Measurements from ENCODE around the gene SGIP1. TPM values are rescaled to one million over a fixed set of nuclear protein-coding genes. Genes with fewer than 3 reads are reported as not detected.
A peak's percentile ranks its signal among the peaks of the same experiment; 100 is the strongest.

Gene SGIP1
- total and polyA plus RNA-seq, 2 experiments from 2014 or later: 4.0 to 7.7 TPM

DNA sequence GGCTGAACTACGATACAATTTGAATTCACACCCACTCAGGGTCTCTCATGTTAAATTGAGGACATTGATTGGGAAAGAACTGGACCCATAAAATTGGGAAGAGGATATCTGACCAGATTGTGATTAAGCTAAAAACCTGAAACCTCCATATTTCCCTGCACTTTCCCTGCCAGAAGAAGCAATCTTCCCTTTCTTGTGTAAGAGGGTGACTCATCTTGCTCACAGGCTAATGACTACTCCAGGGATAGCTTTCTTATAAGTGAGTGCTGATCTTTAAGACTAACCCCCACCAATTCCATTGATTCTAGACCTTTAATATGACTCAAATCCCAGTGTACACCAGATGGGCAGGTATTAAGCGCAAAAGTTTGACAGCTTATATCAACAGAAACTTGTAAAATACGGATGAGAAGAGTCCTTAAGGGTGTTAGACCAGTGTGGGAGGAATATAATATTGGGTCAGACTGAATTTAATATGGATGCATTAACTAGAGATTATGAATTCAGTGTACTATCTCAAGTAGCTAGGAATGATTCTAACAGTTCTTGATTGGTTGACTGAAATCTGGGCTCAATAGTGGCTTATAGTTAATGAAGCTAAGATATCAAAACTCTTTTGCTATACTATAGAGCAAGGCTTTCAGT lies 12.1 kb upstream of the SGIP1 start:
- H3K4me3 ChIP-seq: 0 out of 2 replicates have a peak overlapping the region, but pooled peaks have one; percentile 12
- H3K27me3 ChIP-seq (replicated peaks; ENCODE audit: insufficient read depth): no peaks in the 10 kb centered on the region
- no peaks in the 10 kb centered on the region for H3K9me2 ChIP-seq (ENCODE audit: insufficient read depth)
- no peaks in the 10 kb centered on the region for H3K36me3 ChIP-seq (ENCODE audit: low read depth)
- peaks cover 11% of the 10 kb centered on the region for H3K4me1 ChIP-seq (ENCODE audit: insufficient read depth)
- no peaks in the 10 kb centered on the region for H3K9me3 ChIP-seq (ENCODE audit: low read depth)
- no peak overlapping the region for H2AFZ ChIP-seq
- H3K4me2 ChIP-seq (ENCODE audit: unreplicated experiment): peak overlapping the region; percentile 29
- WGBS, 2 experiments (ENCODE audit: low coverage in 1 of 2, low lambda C conversion rate in 2 of 2, missing lambda C conversion rate in 2 of 2): 28 to 37% methylated on average over 3 of the region's 3 CpGs
- no peaks in the 10 kb centered on the region for H4K20me1 ChIP-seq (ENCODE audit: insufficient read depth)
- DNase-seq: peak; percentile 93
- TF ChIP-seq EZH2 (IDR thresholded peaks at IDR 0.05; ENCODE audit: insufficient read depth, poor library complexity, severe bottlenecking): no peak
- TF ChIP-seq EZH2phosphoT487 (IDR thresholded peaks at IDR 0.05; ENCODE audit: insufficient read depth, low read depth): no peak
- peak overlapping the region; percentile 19 for H3K27ac ChIP-seq
- in situ Hi-C loops (cut with MboI): no loop called here
- no peak overlapping the region for H3K9ac ChIP-seq
- H3K79me2 ChIP-seq (ENCODE audit: insufficient read depth): no peaks in the 10 kb centered on the region
- H3F3A ChIP-seq (ENCODE audit: insufficient read depth): peaks cover 20% of the 10 kb centered on the region

- Histone ChIP-seq H3K9me2 (ENCODE audit: insufficient read depth) (no peaks in the 10 kb centered on the region), H3K4me1 (ENCODE audit: insufficient read depth) (peaks cover 17% of the 10 kb centered on the region), H3K79me2 (ENCODE audit: insufficient read depth) (no peaks in the 10 kb centered on the region), H3K9me3 (ENCODE audit: low read depth) (no peaks in the 10 kb centered on the region), H4K20me1 (ENCODE audit: insufficient read depth) (no peaks in the 10 kb centered on the region), H3K9ac (no peak overlapping the region), H3K27me3 (replicated peaks; ENCODE audit: insufficient read depth) (no peaks in the 10 kb centered on the region), H3F3A (ENCODE audit: insufficient read depth) (peaks cover 20% of the 10 kb centered on the region), H3K27ac (no peak overlapping the region), H3K4me3 (no peak overlapping the region), H3K36me3 (ENCODE audit: low read depth) (no peaks in the 10 kb centered on the region), H3K4me2 (ENCODE audit: unreplicated experiment) (no peak overlapping the region), H2AFZ (no peak overlapping the region)
- TF ChIP-seq EZH2 (IDR thresholded peaks at IDR 0.05; ENCODE audit: insufficient read depth, poor library complexity, severe bottlenecking) (no peak), EZH2phosphoT487 (IDR thresholded peaks at IDR 0.05; ENCODE audit: insufficient read depth, low read depth) (no peak)
- in situ Hi-C loops (cut with MboI): no loop called here
- no peak for DNase-seq
Observed at GRCh38 chr1:66523562-66523961, 10.4 kb upstream of the SGIP1 start.

GRCh38 chr1:66525086-66525485 lies 8.9 kb upstream of the SGIP1 start:
- in situ Hi-C loops (cut with MboI): no loop called here
- H3F3A ChIP-seq (ENCODE audit: insufficient read depth): peaks cover 20% of the 10 kb centered on the region

DNA sequence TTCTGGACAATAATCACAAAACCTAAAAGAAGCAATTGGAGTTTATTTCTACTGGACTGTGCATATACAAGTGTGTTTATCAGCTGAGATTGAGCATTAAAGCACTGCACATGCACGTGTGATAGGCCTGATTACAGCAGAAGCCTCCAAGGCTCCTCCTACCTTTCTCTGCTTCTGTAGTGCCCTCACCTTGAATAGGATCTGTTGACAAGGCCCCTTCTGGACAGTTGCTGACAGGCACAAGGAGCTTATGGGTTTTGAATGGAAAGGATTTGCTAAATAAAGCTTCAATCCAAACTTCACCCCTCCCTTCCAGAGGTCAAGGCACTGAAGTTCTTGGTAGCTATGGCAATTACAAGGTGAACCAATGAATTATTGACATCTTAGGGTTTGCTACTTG lies 7.9 kb upstream of the SGIP1 start:
- Histone ChIP-seq H3K27ac (no peak overlapping the region), H3F3A (ENCODE audit: insufficient read depth) (peaks cover 14% of the 10 kb centered on the region), H3K4me1 (ENCODE audit: insufficient read depth) (peaks cover 17% of the 10 kb centered on the region), H3K79me2 (ENCODE audit: insufficient read depth) (no peaks in the 10 kb centered on the region), H2AFZ (no peak overlapping the region), H3K4me2 (ENCODE audit: unreplicated experiment) (no peak overlapping the region), H3K9me2 (ENCODE audit: insufficient read depth) (no peaks in the 10 kb centered on the region), H3K4me3 (no peak overlapping the region), H4K20me1 (ENCODE audit: insufficient read depth) (no peaks in the 10 kb centered on the region), H3K36me3 (ENCODE audit: low read depth) (no peaks in the 10 kb centered on the region), H3K9me3 (ENCODE audit: low read depth) (no peaks in the 10 kb centered on the region), H3K9ac (no peak overlapping the region), H3K27me3 (replicated peaks; ENCODE audit: insufficient read depth) (no peaks in the 10 kb centered on the region)
- in situ Hi-C loops (cut with MboI): no loop called here
- no peak for DNase-seq
- 60 to 74% methylated on average over 1 of the region's 1 CpG for WGBS, 2 experiments (ENCODE audit: low coverage in 1 of 2, low lambda C conversion rate in 2 of 2, missing lambda C conversion rate in 2 of 2)
- TF ChIP-seq EZH2phosphoT487 (IDR thresholded peaks at IDR 0.05; ENCODE audit: insufficient read depth, low read depth): no peak
- no peak for TF ChIP-seq EZH2 (IDR thresholded peaks at IDR 0.05; ENCODE audit: insufficient read depth, poor library complexity, severe bottlenecking)

More at GRCh38 chr1:66525086-66525485, 8.9 kb upstream of the SGIP1 start:
- Histone ChIP-seq H3K4me3 (no peak overlapping the region), H3K4me2 (ENCODE audit: unreplicated experiment) (no peak overlapping the region), H3K9ac (no peak overlapping the region), H3K9me2 (ENCODE audit: insufficient read depth) (no peaks in the 10 kb centered on the region), H3K27ac (no peak overlapping the region), H3K79me2 (ENCODE audit: insufficient read depth) (no peaks in the 10 kb centered on the region), H3K4me1 (ENCODE audit: insufficient read depth) (peaks cover 17% of the 10 kb centered on the region), H3K9me3 (ENCODE audit: low read depth) (no peaks in the 10 kb centered on the region), H4K20me1 (ENCODE audit: insufficient read depth) (no peaks in the 10 kb centered on the region), H3K27me3 (replicated peaks; ENCODE audit: insufficient read depth) (no peaks in the 10 kb centered on the region), H3K36me3 (ENCODE audit: low read depth) (no peaks in the 10 kb centered on the region), H2AFZ (no peak overlapping the region)
- 98 to 100% methylated on average over 1 of the region's 1 CpG for WGBS, 2 experiments (ENCODE audit: low coverage in 1 of 2, low lambda C conversion rate in 2 of 2, missing lambda C conversion rate in 2 of 2)
- DNase-seq: no peak
- no peak for TF ChIP-seq EZH2 (IDR thresholded peaks at IDR 0.05; ENCODE audit: insufficient read depth, poor library complexity, severe bottlenecking)

GRCh38 chr1:66526991-66527390 lies 7.0 kb upstream of the SGIP1 start:
- Histone ChIP-seq H3K4me2 (ENCODE audit: unreplicated experiment) (no peak overlapping the region), H2AFZ (no peak overlapping the region), H3K4me3 (no peak overlapping the region), H3K4me1 (ENCODE audit: insufficient read depth) (peaks cover 10% of the 10 kb centered on the region), H3K9ac (no peak overlapping the region), H3K9me2 (ENCODE audit: insufficient read depth) (no peaks in the 10 kb centered on the region), H3K27ac (no peak overlapping the region), H3K27me3 (replicated peaks; ENCODE audit: insufficient read depth) (no peaks in the 10 kb centered on the region), H3F3A (ENCODE audit: insufficient read depth) (peaks cover 5% of the 10 kb centered on the region), H3K9me3 (ENCODE audit: low read depth) (no peaks in the 10 kb centered on the region), H3K36me3 (ENCODE audit: low read depth) (no peaks in the 10 kb centered on the region), H4K20me1 (ENCODE audit: insufficient read depth) (no peaks in the 10 kb centered on the region), H3K79me2 (ENCODE audit: insufficient read depth) (no peaks in the 10 kb centered on the region)
- 50 to 57% methylated on average over 2 of the region's 2 CpGs for WGBS, 2 experiments (ENCODE audit: low coverage in 1 of 2, low lambda C conversion rate in 2 of 2, missing lambda C conversion rate in 2 of 2)
- TF ChIP-seq EZH2 (IDR thresholded peaks at IDR 0.05; ENCODE audit: insufficient read depth, poor library complexity, severe bottlenecking) (no peak), EZH2phosphoT487 (IDR thresholded peaks at IDR 0.05; ENCODE audit: insufficient read depth, low read depth) (no peak)
- DNase-seq: no peak
- in situ Hi-C loops (cut with MboI): no loop called here
